Smooth muscle cell (in vitro differentiated cells): ENCODE data around the gene RBM44. TPM values are rescaled to one million over a fixed set of nuclear protein-coding genes. Genes with fewer than 3 reads are reported as not detected.

Experiments
- DNase-seq: peaks from one replicate; lab custom pipeline; 2025; ENCODE audit not compliant: unreplicated experiment; lab: John Stamatoyannopoulos, UW
- H2AFZ ChIP-seq: fragments of 200-600 bp; sonication (generic); 2 replicates; pipeline ENCODE4 v1.6.0; 2016; ENCODE audit warnings: antibody characterized with exemption, low read depth, mild to moderate bottlenecking
- H3F3A ChIP-seq: fragments of 200-600 bp; sonication (generic); 2 replicates; pipeline ENCODE4 v1.6.0; 2017; ENCODE audit warnings: antibody characterized with exemption, low read depth
- H3K27ac ChIP-seq: fragments of 200-600 bp; sonication (generic); 2 replicates; pipeline ENCODE4 v1.5.1; 2016; ENCODE audit warnings: low read depth, mild to moderate bottlenecking
- H3K27me3 ChIP-seq: fragments of 200-600 bp; sonication (generic); 2 replicates; pipeline ENCODE4 v1.6.1; 2016; ENCODE audit warnings: low read depth, mild to moderate bottlenecking
- H3K36me3 ChIP-seq: fragments of 200-600 bp; sonication (generic); 2 replicates; pipeline ENCODE4 v1.5.1; 2016; ENCODE audit warnings: low read depth
- H3K4me1 ChIP-seq: fragments of 200-600 bp; sonication (generic); 2 replicates; pipeline ENCODE4 v1.5.1; 2016; ENCODE audit warnings: low read depth
- H3K4me2 ChIP-seq: fragments of 200-600 bp; sonication (generic); 2 replicates; pipeline ENCODE4 v1.6.0; 2016; ENCODE audit warnings: mild to moderate bottlenecking
- H3K4me3 ChIP-seq: fragments of 200-600 bp; sonication (generic); 2 replicates; pipeline ENCODE4 v1.5.1; 2016; ENCODE audit warnings: mild to moderate bottlenecking
- H3K79me2 ChIP-seq: fragments of 200-600 bp; sonication (generic); 2 replicates; pipeline ENCODE4 v1.6.0; 2016; ENCODE audit warnings: low read depth, mild to moderate bottlenecking
- H3K9ac ChIP-seq: fragments of 200-600 bp; sonication (generic); 2 replicates; pipeline ENCODE4 v1.6.0; 2016; ENCODE audit warnings: low read depth
- H3K9me3 ChIP-seq: fragments of 200-600 bp; sonication (generic); replicated peaks from 2 replicates; pipeline ENCODE4 v1.5.1; 2016; ENCODE audit warnings: low read depth
- H4K20me1 ChIP-seq: fragments of 200-600 bp; sonication (generic); 2 replicates; pipeline ENCODE4 v1.6.0; 2016; ENCODE audit warnings: low read depth
- CTCF ChIP-seq: fragments of 200-600 bp; sonication (generic); IDR thresholded peaks from 2 replicates; pipeline ENCODE4 v1.5.1; 2017; ENCODE audit warnings: borderline replicate concordance, mild to moderate bottlenecking, antibody characterized with exemption; ENCODE audit not compliant: insufficient read depth, poor library complexity, severe bottlenecking
- WGBS: methylation state at CpG from one replicate; pipeline ENCODE4 v1.1.7; 2016; ENCODE audit warnings: low lambda C conversion rate; 5-methylcytosine and 5-hydroxymethylcytosine counted together
- polyA plus RNA-seq: library from polyadenylated mRNA; unstranded; fragments of >200 nt; fragmentation: Nextera tagmentation; extraction: Ambion mirVana; gene quantifications from 2 replicates; pipeline ENCODE4 v1.2.1, GENCODE V29; 2016
- total RNA-seq: library from RNA; depleted of rRNA; stranded (reverse); fragments of >200 nt; gene quantifications from 2 replicates; pipeline ENCODE4 v1.2.3, GENCODE V29; 2014

Gene RBM44
- total and polyA plus RNA-seq, 2 experiments from 2014 or later, result 0.15 to 1.2 TPM

DNA sequence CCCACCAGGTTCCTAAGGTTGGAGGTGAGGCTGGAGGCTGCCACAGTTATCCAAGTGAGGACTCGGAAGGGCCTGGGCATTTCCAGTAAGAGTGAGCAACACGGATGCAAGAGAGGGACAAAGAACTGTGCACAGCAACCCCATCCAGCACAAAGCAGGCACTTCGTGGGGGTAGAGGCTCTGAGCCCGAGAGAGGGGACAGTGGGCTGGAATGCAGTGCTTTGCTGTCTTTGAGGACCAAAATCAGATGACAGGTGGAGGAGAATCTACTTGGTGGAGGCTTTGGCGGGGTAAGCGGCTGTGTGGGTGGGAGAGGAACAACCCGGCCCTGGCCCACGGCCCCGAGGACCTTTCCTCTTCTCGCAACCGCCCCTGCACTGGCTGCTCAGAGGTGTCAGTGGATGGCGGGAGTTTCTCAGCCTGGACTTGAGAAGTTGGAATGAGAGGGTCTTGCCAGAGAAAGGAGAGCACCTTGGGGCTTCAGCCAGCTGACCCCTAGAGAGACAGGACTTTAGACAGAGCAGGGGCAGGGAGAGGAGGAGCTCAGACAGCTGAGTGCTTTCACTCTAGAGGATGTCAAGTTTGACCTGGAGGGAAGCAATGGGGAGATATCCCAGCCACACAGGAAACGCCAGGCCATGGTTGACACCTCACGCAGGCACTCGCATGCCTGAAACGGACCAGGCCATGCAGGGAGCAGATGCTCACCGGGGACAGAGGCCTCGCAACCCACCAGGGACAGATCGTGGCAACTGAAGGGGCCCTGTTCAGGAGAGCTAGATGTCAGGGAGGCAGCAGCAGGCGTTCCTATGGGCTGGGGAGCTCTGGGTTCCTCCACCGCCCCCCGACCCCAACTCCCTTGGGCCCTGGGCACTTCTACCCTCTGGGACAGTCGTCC lies 72.4 kb downstream of the RBM44 start:
- Histone ChIP-seq H3K4me2 (peak overlapping the region; percentile 9), H2AFZ (no peak overlapping the region), H3K27ac (no peak overlapping the region), H3K4me3 (no peak overlapping the region), H4K20me1 (no peaks in the 10 kb centered on the region), H3K9me3 (no peaks in the 10 kb centered on the region), H3K27me3 (no peaks in the 10 kb centered on the region), H3F3A (peaks cover 9% of the 10 kb centered on the region), H3K9ac (no peak overlapping the region), H3K4me1 (peaks cover 7% of the 10 kb centered on the region), H3K79me2 (no peaks in the 10 kb centered on the region), H3K36me3 (no peaks in the 10 kb centered on the region)
- TF ChIP-seq CTCF, result no peak
- WGBS, result 69% methylated on average over 23 of the region's 23 CpGs
- no peak for DNase-seq

- no peaks in the 10 kb centered on the region for H3K9me3 ChIP-seq
- H3K27me3 ChIP-seq, result no peaks in the 10 kb centered on the region
- DNase-seq, result no peak
- H3K36me3 ChIP-seq, result no peaks in the 10 kb centered on the region
- H3K27ac ChIP-seq, result no peak overlapping the region
- no peak overlapping the region for H3K4me3 ChIP-seq
- H2AFZ ChIP-seq, result no peak overlapping the region
- peaks cover 7% of the 10 kb centered on the region for H3K4me1 ChIP-seq
- WGBS, result 95% methylated on average over 19 of the region's 19 CpGs
- TF ChIP-seq CTCF, result no peak
- H4K20me1 ChIP-seq, result no peaks in the 10 kb centered on the region
- no peak overlapping the region for H3K4me2 ChIP-seq
- no peak overlapping the region for H3K9ac ChIP-seq
- peaks cover 3% of the 10 kb centered on the region for H3F3A ChIP-seq
- H3K79me2 ChIP-seq, result no peaks in the 10 kb centered on the region
Observed at GRCh38 chr2:237872178-237872887, 73.8 kb downstream of the RBM44 start.

- H3K36me3 ChIP-seq, result no peaks in the 10 kb centered on the region
- no peaks in the 10 kb centered on the region for H4K20me1 ChIP-seq
- H3K27ac ChIP-seq, result no peak overlapping the region
- WGBS, result 71% methylated on average over 11 of the region's 11 CpGs
- peak overlapping the region; percentile 28 for H3K4me2 ChIP-seq
- DNase-seq, result no peak
- H3K9ac ChIP-seq, result no peak overlapping the region
- H3K79me2 ChIP-seq, result no peaks in the 10 kb centered on the region
- H3F3A ChIP-seq, result no peaks in the 10 kb centered on the region
- H3K4me3 ChIP-seq, result no peak overlapping the region
- H3K4me1 ChIP-seq, result peaks cover 7% of the 10 kb centered on the region
- no peak overlapping the region for H2AFZ ChIP-seq
- H3K27me3 ChIP-seq, result no peaks in the 10 kb centered on the region
- no peaks in the 10 kb centered on the region for H3K9me3 ChIP-seq
- TF ChIP-seq CTCF, result no peak
Observed at GRCh38 chr2:237873421-237873831, 74.8 kb downstream of the RBM44 start.
